ENCODE results near the gene CHCHD10.
A peak's percentile ranks its signal among the peaks of the same experiment; 100 is the strongest.

The CHCHD10 gene

DNA sequence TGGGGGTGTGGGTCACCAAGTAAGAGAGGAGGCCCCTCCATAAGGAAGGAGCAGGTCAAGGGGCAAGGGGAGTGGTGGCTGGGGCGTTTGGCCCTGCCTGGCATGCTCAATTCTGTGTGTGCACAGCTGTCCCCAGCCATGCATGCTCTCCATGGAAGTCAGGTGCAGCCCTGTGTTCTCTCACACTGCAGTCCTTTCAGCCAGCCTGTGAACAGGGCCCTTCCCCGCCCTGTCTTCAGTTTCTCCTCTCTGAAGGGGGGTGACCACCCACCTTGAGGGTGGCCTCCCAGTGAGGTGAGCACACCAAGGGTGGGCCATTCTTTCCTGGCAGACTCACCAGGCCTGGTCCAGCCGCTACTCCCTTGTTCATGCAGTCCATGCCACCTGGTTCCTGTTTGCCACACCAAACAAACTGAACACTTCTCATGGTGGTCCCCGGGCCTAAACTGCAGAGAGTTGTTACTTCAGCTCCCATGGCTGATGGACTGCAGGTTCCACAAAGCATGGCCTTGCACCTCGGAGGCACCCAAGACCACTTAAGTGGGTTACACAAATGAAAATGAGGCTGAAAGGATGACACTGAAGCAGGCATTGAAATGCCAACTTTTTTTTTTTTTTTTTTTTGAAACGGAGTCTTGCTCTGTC is 1.7 kb upstream of the CHCHD10 start:
- DNase-seq, result no peak

DNA sequence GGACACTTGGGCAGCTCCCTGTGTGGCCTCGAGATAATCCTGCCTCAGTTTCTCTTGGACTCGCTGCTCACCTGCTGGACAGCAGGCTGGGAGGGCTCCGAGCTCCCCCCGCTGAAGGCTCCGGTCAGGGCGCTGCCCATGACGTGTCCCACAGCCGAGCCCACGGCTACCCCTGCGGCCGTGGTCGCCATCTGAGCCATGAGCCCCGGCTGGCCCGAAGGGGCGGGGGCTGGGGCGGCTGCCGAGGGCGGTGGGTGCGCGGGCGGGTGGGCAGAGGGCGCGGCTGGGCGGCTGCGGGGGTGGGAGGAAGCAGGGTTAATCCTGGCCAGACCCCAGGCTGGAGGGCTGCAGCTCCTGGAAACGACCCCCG is 484 bp downstream of the CHCHD10 start:
- DNase-seq, result no peak

DNA sequence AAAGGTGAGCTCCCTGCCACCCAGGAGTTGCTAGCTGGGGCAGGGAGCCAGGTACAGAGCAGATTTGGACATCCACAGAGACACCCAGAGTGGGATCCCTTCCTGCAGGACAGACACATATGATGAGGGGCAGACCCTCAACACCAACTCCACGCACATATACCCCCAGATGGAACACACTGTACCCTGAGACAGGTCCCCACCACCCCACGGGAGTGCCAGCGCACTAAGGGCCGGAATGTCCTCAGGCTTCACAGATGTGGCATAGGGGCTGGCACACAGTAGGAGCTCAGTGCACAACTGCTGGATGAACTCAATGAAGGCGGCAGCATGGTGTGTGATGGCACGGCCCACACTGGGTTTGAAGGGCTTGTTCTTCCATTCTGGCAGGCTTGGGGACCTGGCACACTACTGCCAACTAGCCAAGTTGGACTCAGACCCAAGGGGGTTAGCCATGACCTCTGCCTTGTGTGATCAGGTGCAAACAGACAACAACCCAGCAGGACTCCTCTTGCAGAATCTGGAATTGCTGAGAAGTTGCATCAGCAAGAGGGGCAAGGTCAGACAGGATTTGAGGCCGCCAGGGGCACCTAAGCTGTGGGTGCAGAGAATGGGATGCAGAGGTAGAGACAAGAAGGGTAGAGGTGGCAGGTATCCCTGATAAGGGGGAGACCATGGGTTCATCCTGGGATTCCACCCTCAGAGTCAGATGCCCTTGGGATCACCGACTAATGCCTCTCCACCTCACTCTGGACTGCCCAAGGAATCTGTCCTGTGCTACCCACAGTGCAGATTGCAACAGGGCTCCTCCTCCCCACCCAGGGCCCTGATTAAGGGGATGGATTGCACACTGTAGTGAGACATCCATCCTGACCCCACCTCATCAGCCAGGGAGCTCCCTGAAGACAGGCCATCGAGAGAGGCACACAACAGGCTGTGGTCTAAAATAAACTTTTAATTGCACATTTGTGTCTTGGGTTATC is 2.6 kb downstream of the CHCHD10 start:
- no peak for DNase-seq

DNA sequence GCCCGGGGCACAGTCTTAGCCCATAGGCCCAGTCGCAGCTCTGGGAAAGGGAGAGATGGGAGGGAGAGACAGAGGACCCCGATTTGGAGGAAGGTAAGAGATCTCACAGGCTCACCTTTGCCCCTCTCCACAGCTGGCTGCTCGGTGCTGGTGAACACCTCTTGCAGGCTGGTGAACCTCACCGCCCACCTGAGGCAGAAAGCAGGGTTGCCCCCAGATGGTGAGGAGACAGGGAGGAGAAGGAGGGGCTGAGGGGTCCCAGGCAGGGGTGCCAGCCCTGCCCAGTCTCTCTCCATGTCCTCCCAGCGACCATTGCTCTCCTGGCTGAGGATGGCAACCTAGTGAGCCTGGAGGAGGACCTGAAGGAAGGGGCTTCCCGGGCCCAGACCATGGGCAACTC is 3.8 kb downstream of the CHCHD10 start:
- DNase-seq, result no peak

DNA sequence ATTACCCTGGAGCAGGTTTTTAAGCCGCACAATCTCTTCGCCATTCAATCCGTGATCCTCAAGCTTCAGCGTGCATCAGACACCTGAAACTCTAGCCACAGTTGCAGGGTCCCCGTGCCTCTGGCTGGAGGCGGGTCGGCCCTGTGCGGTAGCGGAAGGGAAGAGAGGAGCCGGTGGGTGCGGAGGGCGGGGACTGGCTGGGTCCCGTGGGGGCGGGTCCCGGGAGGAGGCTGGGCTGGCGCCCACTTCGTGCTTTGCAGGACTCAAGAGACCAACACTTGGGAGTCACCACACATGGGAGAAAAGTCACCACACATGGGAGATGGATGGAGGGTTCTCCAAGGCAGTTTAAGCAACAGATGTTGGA is 4.2 kb downstream of the CHCHD10 start:
- DNase-seq, result peak; percentile 43

DNA sequence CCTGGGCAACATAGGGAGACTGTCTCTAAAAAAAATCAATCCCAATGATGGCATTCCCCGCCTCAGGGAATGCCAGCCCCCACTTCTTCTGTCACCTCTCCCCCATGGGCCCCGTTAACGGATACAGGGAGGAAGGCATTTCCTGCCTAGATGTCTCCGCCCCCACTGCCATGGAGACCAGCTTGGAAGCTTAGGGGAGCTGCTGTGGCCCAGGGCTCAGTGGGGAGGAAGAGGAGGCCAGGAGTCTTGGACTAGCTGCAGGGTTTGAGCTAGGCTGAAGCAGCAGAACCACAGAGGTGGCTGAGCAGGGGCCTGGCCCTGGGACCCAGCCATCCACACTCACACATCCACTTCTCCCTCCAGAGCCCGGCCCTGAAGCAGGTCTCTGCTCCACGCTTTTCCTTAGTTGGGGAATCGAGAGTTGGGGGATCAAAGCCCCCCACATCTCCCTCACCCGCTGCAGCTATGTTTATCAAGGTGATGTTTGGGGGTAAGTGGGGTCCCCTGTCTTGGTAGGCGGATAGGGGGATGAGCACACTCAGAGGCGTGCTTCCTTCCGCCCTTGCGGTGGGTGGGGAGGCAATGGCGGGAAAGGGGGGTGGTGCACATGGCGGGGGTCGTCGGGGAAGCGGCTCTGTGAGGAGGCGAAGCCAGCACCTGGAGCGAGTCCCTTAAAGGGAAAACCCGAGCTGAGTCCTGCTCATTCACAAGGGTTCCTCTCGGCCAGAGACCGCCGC is 4.8 kb downstream of the CHCHD10 start, which contains the start of gene C22orf15:
Gene C22orf15, plus strand, starts transcription at position 149 of the 737 bp plus-strand sequence. Its CDS starts 317 bp downstream, at position 466.
- DNase-seq, result no peak

DNA sequence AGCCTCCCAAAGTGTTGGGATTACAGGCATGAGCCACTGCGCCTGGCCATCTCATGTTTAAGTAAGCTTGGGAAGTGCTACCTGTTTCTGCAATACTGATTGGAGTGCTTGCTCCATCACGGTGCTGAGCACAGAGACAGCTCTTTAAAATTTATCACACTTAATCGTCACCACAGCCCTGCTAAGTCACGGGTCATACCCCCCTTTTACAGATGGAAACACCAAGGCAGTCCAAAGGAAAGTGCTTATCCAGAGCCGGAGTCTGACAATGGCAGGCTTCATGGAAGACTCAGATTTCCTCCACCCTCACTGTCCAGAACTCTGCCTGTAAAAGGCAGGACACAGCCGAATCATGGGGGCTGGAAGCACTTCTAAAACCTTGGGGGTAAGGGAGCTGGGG is 7.7 kb downstream of the CHCHD10 start:
- no peak for DNase-seq

DNA sequence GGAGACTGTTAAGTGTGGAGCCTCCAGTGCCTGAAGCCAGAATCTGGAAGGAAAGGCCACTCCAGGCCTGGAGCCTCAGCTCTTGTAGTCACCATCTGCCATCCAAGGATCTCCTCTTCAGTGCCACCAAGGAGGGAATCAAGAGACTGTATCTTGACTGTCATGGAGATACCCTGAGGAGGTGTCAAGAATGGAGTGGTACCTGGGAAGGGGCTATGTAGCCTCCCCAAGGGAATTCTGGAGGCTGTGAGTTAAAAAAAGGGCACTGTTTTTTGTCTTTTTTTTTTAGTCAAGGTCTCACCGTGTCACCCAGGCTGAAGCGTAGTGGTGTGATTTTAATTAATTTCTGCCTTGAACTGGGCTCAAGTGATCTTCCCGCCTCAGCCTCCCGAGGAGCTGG is 8.2 kb downstream of the CHCHD10 start:
- no peak for DNase-seq

DNA sequence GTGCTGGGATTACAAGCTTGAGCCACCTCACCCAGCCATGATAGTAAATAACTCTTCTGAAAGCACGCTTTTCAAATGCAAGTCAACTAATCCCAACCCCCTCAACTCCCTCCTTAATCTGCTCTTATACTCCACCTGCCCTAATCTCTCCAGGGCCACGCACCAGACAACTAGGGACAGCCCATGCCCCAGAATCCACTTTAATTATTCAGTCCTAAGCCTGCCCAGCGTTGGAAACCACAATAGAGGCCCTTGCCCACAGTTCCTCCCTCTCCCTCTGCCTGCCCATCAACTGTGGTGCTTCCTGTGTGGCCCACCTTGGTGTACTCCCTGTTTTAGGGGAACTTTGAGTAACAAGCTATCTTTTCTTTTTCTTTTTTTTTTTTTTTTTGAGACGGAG is 10.9 kb downstream of the CHCHD10 start:
- DNase-seq, result no peak

DNA sequence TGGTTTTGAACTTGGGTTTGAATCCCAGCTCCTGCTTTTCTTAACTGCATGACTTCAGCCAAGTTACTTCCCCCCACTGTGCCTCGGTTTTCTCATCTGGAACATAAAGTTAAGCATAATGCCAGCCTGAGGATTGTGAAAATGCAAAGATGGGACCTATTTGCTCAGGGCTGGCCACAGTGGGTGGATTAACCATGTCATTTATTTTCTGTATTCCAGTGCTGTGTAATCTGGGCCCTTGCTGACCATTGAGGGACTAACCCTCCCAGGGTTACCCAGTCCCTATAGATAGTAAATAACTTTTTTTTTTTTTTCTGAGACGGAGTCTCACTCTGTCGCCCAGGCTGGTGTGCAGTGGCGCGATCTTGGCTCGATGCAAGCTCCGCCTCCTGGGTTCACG is 12.1 kb downstream of the CHCHD10 start:
- no peak for DNase-seq

DNA sequence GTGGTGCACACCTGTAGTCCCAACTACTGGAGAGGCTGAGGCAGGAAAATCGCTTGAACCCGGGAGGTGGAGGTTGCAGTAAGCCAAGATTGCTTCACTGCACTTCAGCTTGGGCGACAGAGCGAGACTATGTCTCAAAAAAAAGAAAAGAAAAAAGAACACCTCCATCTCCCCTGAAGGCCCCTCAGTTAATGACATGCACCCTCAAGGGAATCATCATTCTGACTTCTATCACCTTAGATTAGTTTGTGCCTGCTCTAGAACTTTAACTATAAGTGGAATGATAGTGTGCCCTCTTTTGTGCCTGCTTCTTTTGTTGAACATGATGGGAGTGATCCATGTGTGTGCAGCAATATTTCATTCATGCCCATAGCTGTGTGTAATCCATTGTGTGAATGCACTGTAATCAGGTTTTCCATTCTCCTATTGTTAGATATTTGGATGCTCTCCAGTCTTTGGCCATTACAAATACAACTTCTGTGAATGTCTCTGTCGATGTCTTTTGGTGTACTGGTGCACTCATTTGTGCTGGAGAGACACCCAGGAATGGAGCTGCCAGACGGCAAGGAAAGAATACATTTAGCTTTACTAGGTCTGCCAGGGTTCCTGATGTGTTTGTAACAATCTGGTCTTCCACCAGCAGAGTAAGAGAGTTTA is 12.7 kb downstream of the CHCHD10 start:
- DNase-seq, result no peak

DNA sequence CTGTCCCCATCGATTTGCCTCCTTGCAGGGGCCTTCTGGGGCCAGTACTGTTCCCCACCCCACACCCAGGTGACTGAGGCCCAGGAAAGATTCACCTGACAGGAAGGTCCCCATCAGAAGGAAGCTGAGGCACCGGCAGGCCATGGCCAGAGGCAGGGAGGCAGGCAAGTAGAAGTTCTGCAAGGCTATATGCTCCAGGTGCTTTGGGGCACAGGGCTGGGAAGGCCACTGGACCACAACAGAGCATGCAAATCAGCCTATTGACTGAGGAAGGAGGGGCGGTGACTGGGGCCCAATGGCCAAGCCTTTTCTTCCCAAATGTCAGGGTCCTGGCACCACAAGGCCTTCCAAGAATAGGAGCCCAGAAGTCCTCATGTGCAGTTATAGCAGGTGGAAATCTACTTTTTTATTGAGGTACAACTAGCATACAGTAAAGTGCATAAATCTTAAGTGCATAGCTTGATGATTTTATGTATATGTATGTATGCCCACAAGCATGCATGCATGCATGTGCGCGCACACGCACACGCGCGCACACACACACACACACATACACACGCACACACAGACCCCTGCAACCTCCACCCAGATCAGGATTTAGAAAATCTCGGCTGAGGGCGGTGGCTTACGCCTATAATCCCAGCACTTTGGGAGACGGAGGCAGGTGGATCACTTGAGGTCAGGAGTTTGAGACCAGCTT is 13.4 kb downstream of the CHCHD10 start, which contains the start of gene VPREB3:
Gene VPREB3, minus strand, starts transcription at position 206 of the 700 bp plus-strand sequence. Its CDS starts 62 bp downstream, at position 144.
- no peak for DNase-seq

DNA sequence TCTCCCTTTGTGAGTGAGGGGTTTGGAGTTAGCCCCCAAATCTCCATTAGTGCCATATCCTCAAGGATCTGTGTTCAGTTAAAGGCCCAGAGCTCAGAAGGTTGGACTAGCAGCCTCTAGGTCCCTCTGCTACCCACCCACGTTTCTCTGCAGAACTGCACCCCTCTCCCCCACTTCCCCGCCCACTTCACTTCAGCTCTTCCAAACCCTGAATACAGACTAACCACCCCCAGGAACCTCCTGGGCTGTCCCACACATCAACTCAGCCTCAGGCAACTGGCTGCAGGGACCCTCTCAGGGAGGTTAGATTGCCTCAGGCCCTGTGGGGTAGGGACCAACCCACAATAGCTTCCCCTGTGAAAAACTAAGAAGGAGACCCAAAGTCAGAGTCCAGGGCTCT is 14.4 kb downstream of the CHCHD10 start:
- no peak for DNase-seq

DNA sequence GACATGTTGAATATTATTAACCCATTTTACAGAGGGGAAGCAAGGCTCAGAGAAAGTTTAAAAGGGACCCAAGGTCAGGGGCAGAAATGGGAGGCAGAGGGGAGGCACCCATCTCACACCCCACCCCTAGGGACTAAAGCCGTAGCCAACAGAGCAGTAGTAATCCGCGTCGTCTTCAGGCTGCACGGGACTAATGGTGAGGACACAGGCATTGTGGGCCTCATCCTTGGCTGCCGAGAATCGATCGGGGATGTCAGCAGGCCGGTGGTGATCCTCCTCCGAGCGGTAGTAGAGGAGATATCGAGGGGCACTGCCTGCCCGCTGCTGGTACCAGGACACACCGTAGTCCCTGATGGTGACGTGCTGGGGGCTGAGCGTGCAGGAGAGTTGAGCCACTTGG is 15.0 kb downstream of the CHCHD10 start:
- no peak for DNase-seq

DNA sequence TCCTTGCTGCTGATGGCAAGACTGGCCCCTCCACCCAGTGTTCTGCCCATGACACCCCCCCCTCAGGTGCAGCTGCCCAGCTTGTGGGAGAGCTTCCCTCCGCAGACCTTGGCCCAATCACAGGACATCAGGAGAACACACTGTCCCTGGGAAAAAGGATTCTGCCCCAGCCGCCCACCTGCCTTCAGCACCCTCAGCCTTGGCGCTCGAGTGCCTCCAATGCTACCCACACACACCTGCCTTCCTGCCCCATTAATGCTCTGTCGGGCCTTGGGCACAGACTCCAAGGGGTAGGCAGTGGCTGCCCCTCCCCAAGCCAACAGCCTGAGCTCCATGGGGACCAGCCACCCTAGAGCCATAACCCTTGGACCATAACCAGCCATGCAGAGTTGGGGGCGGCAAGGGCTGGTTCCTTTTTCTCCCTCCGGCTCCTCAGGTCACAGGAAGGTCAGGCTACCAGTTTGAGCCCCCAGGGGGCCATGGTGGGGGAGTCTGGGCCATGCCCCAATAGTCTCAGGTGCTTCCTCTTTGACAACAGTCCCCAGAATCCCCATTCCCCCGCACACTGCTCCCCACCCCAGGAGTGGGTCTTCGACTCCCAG is 15.6 kb downstream of the CHCHD10 start:
- no peak for DNase-seq

DNA sequence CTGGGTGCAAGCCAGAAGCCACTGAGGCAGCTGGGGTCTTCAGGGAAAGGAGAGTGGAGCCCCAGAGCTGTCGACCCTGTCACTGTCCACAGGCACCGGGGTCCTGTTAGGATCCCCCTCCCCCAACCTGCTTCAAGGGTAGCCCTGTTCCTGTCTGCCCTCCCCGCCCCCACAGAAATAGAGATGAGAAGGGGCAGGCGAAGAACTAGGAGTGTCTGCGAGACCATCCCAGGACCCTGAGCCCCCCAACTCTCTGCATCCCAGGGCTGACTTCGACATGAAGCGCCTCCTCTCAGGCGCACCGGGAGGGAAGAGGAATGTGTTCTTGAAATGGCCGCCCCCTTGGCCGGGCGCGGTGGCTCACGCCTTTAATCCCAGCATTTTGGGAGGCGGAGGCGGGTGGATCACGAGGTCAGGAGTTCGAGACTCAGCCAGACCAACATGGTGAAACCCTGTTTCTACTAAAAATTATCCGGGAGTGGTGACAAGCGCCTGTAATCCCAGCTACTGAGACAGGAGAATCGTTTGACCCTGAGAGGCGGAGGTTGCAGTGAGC is 16.3 kb downstream of the CHCHD10 start:
- no peak for DNase-seq

DNA sequence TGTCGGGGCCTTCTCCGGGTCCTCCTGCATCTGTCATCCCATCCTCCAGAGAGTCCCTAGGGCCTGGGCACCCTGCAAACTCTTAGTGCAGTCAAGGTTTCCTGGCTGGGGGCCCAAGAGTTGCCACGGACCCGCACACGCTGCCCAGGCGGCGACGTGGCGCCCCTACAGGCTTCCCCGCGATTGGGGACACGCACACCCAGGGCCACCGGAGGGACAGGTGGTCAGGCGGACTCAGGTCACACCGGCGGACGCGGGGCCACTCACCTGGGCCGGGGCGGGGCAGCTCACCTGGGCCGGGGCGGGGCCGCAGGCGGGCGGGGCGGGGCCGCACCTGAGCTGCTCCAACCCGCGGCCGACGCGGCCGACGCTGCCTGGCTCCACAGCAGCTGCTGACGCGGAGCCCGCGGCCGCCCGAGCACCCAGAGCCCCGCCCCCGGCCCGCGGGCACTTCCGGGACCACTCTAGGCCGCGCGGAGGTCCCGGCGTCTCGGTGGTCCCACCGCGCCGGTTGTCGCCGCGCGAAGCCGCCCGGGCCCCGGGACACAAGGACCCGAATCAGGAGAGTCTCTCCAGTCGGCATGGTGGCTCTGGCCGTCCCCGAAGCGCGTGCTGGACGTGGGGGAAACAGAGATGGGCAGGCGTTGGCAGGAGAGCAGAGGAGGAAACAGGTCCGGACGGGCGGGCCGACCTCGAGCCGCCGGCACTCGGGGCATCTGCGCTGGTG is 16.9 kb downstream of the CHCHD10 start, which contains the start of gene ZNF70:
Gene ZNF70, minus strand, starts transcription at position 399 of the 727 bp plus-strand sequence. CDS start 5,972 bp downstream, outside the sequence.
- peak; percentile 88 for DNase-seq

DNA sequence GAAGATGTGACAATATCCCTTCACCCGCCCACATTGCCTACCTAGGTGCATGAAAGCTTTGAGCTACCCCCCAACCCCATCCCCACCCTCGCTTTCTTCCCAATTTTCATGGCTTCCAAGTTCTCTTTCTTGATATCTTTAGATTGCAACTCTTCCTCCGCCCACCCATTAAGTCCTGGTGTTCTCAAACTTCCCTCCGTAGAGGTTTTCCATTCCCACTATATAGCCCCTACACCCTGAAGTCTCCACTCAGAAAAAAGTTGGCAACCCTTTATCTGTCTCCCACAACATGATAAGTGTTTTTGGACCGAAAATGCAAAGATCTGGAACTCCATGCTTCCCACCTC is 17.4 kb downstream of the CHCHD10 start:
- no peak for DNase-seq

DNA sequence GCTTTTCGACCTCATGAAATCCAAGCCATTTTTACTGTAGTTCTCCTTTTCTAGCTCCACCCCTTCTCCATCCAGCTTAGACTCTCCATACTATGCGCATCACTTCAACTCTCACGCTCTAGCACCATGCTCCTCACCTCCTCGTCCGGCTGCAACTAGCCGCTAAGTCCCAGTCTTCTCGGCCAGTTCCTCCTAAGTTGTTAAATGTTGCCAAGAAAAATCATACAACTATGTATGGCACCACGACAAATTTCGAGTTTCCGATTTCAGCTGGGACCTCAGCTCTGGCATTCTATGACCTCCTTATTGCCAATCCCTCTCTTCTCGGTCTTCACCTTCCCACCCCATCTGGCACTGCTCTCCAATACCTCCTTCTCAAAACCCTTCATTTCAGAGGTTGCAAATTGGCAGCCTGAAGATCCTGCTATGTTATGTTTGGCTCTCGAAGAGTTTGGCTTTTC is 17.9 kb downstream of the CHCHD10 start:
- DNase-seq, result no peak

DNA sequence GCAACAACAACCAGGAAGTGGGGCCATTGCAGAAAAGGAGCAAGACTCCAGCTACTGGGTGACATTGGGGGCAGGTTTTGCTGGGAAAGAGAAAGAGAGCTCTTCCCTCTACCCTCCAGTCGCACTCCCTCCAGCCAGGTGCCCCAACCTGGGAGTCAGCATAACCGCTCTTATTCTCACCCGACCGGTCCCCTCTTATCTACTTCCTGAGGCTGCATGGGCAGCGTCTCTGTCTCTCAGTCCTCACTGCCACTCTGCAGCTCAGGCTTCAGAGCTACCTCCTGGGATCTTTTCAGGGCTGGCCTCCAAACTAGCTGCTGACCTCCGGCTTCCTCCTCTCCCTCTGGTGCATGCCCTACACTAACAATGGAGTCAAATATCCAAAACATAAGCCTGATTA is 22.0 kb downstream of the CHCHD10 start:
- DNase-seq, result no peak

DNA sequence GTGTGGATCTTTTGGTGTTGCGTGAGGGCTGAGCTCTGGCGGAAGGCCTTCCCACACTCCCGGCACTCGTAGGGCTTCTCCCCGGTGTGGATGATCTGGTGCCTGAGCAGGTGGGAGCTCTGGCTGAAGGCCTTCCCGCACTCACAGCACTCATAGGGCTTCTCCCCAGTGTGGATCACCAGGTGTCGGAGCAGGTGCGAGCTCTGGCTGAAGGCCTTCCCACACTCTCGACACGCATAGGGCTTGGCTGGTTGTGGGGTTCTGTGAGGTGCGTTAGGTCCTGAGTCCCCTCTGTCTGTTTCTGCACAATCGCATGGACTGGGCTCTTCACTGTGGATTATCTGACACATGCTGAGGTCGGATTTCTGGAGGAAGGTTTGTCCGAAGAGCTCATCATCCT is 23.3 kb downstream of the CHCHD10 start:
- no peak for DNase-seq
